Thoracic aorta (tissue), 2 donors: ENCODE measurements around the gene HTR6. TPM values are rescaled to one million over a fixed set of nuclear protein-coding genes. Genes with fewer than 3 reads are reported as not detected.
A peak's percentile ranks its signal among the peaks of the same experiment; 100 is the strongest.

ENCODE experiments used
- ATAC-seq: fragments of 150-250 bp; one replicate; pipeline ENCODE4 v1.8.0; 2017; ENCODE audit warnings: low read depth; ENCODE audit not compliant: insufficient number of reproducible peaks, low FRiP score
- DNase-seq: peaks from one replicate; pipeline ENCODE4 v3.0.0-alpha.2; 2020; ENCODE audit warnings: low spot score
- H3K27ac ChIP-seq, 2 donors: fragments of 200-600 bp; sonication (generic); 1 replicate in 1 of 2; 2 replicates in 1 of 2; pipeline ENCODE4 v1.5.1; 2016; ENCODE audit warnings: mild to moderate bottlenecking in 2 of 2, moderate library complexity in 2 of 2
- H3K27me3 ChIP-seq: fragments of 200-600 bp; sonication (generic); replicated peaks from 2 replicates; pipeline ENCODE4 v1.6.0; 2016; ENCODE audit warnings: mild to moderate bottlenecking; ENCODE audit not compliant: insufficient read depth
- H3K36me3 ChIP-seq: fragments of 200-600 bp; sonication (generic); one replicate; pipeline ENCODE4 v1.5.1; 2016
- H3K4me1 ChIP-seq, 2 donors: fragments of 200-600 bp; sonication (generic); 1 replicate in 1 of 2; 2 replicates in 1 of 2; pipeline versions ENCODE4 v1.5.1 to v1.6.0; 2016; ENCODE audit warnings: low read depth in 2 of 2, mild to moderate bottlenecking in 1 of 2; ENCODE audit not compliant: control insufficient read depth in 1 of 2
- H3K4me3 ChIP-seq: fragments of 200-600 bp; sonication (generic); 2 replicates; pipeline ENCODE4 v1.5.1; 2016; ENCODE audit warnings: mild to moderate bottlenecking
- H3K9me3 ChIP-seq: fragments of 200-600 bp; sonication (generic); 2 replicates; pipeline ENCODE4 v1.5.1; 2016
- CTCF ChIP-seq: fragments of 200-600 bp; sonication (generic); IDR thresholded peaks from one replicate; pipeline ENCODE4 v1.5.1; 2019; ENCODE audit warnings: antibody characterized with exemption
- total RNA-seq, 2 donors: library from RNA; depleted of rRNA; stranded (reverse); fragments of >200 nt; gene quantifications; one replicate each; pipeline versions ENCODE4 v1.1.0 to v1.2.3, GENCODE V29; 2016

The HTR6 gene
- total RNA-seq, 2 donors from 2014 or later, result 0.41 TPM; not detected in 1

DNA sequence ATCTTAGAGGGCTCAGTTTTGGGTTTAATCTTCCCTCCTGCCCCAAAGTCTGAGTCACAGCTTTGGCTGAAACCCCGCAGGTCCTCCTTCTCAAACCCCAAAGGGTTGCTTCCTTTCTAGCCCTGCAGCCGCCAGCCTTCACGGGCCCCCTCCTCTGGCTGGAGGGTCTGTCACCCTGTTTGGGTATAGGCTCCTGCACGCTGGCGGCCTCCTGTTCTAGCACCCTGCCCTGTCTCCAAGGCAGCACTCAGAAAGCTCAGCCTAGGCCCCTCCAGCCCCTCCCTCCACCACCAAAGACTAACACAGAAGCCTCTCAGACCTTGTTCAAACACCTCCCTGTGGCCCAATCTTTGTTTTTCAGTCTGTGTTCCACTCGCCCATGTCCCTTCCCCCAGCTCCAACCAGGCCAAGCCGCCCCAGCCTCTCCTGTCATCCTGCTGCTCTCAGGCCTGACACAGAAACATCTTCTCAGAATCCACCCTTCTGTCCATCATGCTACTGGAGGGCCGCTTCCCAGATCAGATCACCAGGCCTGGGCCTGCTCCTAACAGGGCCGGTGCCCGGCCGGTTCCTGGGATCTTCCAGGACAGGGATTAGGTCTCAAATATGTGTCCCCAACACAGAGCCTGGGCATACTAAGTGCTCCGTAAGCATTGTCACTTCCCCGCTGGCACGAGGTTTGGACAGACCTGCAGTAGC, 35.6 kb downstream of the HTR6 start:
- no peak for ATAC-seq
- TF ChIP-seq CTCF, result no peak
- H3K36me3 ChIP-seq, result peaks cover 18% of the 10 kb centered on the region
- H3K27ac ChIP-seq, result no peak overlapping the region
- no peaks in the 10 kb centered on the region for H3K9me3 ChIP-seq
- H3K27me3 ChIP-seq, result no peaks in the 10 kb centered on the region
- H3K4me3 ChIP-seq, result no peak overlapping the region
- no peak for DNase-seq
- H3K4me1 ChIP-seq, result peaks cover 3 to 10% of the 10 kb centered on the region in 2 donors

DNA sequence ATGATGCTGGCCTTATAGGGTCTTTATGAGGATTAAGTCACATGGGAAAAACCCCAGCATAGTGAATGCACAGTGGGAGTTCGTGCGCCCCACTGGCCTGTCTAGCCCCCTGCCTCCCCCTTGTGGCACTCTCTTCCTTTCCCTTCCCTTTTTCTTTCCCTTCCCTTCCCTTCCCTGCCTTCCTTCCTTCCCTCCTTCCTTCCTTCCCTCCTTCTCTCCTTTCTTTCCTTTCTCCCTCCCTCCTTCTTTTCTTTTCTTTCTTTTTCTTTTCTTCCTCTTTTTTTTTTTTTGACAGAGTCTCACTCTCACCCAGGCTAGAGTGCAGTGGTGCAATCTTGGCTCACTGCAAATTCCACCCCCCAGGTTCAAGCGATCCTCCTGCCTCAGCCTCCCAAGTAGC, 38.6 kb downstream of the HTR6 start:
- H3K36me3 ChIP-seq, result peaks cover 13% of the 10 kb centered on the region
- no peak for TF ChIP-seq CTCF

GRCh38 chr1:19704247-19705113, 39.8 kb downstream of the HTR6 start:
- ATAC-seq (peak; percentile 55), DNase-seq (peak; percentile 10)
- peak; percentile 94 for TF ChIP-seq CTCF
- Histone ChIP-seq H3K27me3 (no peaks in the 10 kb centered on the region), H3K9me3 (no peaks in the 10 kb centered on the region), H3K4me3 (no peak overlapping the region), H3K4me1 (peaks cover 3 to 10% of the 10 kb centered on the region in 2 donors), H3K36me3 (peaks cover 13% of the 10 kb centered on the region), H3K27ac (no peak overlapping the region)

More for the DNA sequence above, 38.6 kb downstream of the HTR6 start:
- DNase-seq, result no peak
- no peaks in the 10 kb centered on the region for H3K9me3 ChIP-seq
- H3K4me3 ChIP-seq, result no peak overlapping the region
- no peaks in the 10 kb centered on the region for H3K27me3 ChIP-seq
- H3K4me1 ChIP-seq, result peaks cover 3 to 10% of the 10 kb centered on the region in 2 donors
- H3K27ac ChIP-seq, result no peak overlapping the region
- no peak for ATAC-seq

GRCh38 chr1:19705464-19705863, 40.8 kb downstream of the HTR6 start:
- H3K27ac ChIP-seq, result no peak overlapping the region
- no peak overlapping the region for H3K4me3 ChIP-seq
- H3K4me1 ChIP-seq, result peaks cover 3 to 10% of the 10 kb centered on the region in 2 donors
- ATAC-seq, result no peak
- DNase-seq, result no peak
- no peak for TF ChIP-seq CTCF
- H3K9me3 ChIP-seq, result no peaks in the 10 kb centered on the region
- H3K36me3 ChIP-seq, result peaks cover 4% of the 10 kb centered on the region
- H3K27me3 ChIP-seq, result no peaks in the 10 kb centered on the region

- H3K27me3 ChIP-seq, result no peaks in the 10 kb centered on the region
- no peak overlapping the region for H3K27ac ChIP-seq
- H3K4me3 ChIP-seq, result no peak overlapping the region
- TF ChIP-seq CTCF, result no peak
- no peak for ATAC-seq
- peaks cover 3 to 10% of the 10 kb centered on the region in 2 donors for H3K4me1 ChIP-seq
- no peak for DNase-seq
- H3K36me3 ChIP-seq, result peaks cover 4% of the 10 kb centered on the region
- no peaks in the 10 kb centered on the region for H3K9me3 ChIP-seq
Measured at GRCh38 chr1:19706136-19706535, 41.5 kb downstream of the HTR6 start.
